ENCODE results near the gene PCGF2. TPM values are rescaled to one million over a fixed set of nuclear protein-coding genes. Genes with fewer than 3 reads are reported as not detected.
A peak's percentile ranks its signal among the peaks of the same experiment; 100 is the strongest.

Gene PCGF2
- total and polyA plus RNA-seq, 10 of the 15 experiments (the other 5 are each of a cell fraction or from before 2014, with no cell fraction given), result 2.7 to 35.6 (median 7.2) TPM

DNA sequence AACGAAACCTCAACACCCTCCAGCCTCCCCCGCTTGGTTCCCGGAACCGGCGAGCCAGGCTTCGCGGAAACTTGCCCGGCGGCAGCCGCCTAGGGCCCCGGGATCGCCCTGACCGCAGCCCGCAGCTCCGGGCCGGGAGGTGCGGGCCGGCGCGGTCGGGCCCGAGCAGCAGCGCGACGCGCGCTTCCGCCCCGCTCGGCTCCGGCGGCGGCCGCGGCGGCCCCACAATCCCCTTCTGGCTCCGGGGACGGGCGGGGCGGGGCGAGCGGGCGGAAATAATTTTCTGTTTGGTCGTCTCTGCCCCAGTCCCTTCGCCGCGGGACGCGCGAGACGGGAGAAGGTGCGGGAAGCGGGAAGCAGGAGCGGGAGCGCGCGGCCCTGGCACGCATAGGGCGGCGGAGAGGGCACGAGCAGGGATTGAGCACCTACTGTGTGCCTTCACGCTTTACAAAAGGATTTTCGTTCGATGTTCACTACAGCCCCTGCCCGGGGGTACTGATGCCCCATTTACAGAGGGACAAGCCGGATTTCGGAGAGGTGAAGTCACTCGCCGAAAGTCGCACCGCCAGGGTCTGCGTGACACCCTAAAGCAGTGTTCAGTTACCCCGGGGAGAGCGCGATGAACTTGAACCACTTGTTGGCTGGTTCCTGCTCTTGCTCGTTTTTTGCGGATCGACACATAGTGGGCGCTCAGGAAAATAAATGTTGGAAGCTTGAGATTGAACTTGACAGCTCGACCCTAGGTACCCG is 45.8 kb downstream of the PCGF2 start (continued):
- TF ChIP-seq, protein P1, sequence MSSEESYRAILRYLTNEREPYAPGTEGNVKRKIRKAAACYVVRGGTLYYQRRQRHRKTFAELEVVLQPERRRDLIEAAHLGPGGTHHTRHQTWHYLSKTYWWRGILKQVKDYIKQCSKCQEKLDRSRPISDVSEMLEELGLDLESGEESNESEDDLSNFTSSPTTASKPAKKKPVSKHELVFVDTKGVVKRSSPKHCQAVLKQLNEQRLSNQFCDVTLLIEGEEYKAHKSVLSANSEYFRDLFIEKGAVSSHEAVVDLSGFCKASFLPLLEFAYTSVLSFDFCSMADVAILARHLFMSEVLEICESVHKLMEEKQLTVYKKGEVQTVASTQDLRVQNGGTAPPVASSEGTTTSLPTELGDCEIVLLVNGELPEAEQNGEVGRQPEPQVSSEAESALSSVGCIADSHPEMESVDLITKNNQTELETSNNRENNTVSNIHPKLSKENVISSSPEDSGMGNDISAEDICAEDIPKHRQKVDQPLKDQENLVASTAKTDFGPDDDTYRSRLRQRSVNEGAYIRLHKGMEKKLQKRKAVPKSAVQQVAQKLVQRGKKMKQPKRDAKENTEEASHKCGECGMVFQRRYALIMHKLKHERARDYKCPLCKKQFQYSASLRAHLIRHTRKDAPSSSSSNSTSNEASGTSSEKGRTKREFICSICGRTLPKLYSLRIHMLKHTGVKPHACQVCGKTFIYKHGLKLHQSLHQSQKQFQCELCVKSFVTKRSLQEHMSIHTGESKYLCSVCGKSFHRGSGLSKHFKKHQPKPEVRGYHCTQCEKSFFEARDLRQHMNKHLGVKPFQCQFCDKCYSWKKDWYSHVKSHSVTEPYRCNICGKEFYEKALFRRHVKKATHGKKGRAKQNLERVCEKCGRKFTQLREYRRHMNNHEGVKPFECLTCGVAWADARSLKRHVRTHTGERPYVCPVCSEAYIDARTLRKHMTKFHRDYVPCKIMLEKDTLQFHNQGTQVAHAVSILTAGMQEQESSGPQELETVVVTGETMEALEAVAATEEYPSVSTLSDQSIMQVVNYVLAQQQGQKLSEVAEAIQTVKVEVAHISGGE (CRISPR knock-in tag; IDR thresholded peaks at IDR 0.05), result no peak
- TF ChIP-seq, protein P2, sequence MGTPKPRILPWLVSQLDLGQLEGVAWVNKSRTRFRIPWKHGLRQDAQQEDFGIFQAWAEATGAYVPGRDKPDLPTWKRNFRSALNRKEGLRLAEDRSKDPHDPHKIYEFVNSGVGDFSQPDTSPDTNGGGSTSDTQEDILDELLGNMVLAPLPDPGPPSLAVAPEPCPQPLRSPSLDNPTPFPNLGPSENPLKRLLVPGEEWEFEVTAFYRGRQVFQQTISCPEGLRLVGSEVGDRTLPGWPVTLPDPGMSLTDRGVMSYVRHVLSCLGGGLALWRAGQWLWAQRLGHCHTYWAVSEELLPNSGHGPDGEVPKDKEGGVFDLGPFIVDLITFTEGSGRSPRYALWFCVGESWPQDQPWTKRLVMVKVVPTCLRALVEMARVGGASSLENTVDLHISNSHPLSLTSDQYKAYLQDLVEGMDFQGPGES (IDR thresholded peaks at IDR 0.05), result no peak
- peak; percentile 49; the same call in 1 of the 2 replicates for TF ChIP-seq SIN3A (IDR thresholded peaks at IDR 0.05; ENCODE audit: low read depth, low read length)
- no peak for TF ChIP-seq ZNF384 (IDR thresholded peaks at IDR 0.05; ENCODE audit: borderline replicate concordance, low read depth, low read length)
- 0 out of 4 replicates have a peak, but pooled peaks of 1 of the 2 experiments have one; percentile 29 for TF ChIP-seq SRF (IDR thresholded peaks at IDR 0.05; ENCODE audit: low read depth in 2 of 2, low read length in 2 of 2)
- TF ChIP-seq SREBF1 (IDR thresholded peaks at IDR 0.05; ENCODE audit: low read length), result no peak
- TF ChIP-seq POLR2AphosphoS2 (IDR thresholded peaks at IDR 0.05; ENCODE audit: low read depth, low read length), result peak; percentile 94
- peak; percentile 53 for TF ChIP-seq RUNX3 (IDR thresholded peaks at IDR 0.05; ENCODE audit: low read length)
- no peak for TF ChIP-seq HDAC6 (IDR thresholded peaks at IDR 0.05; ENCODE audit: unreplicated experiment)
- 0 out of 2 replicates have a peak, but pooled peaks have one; percentile 22 for TF ChIP-seq TAF1 (IDR thresholded peaks at IDR 0.05; ENCODE audit: borderline replicate concordance, low read depth, low read length)
- no peak for TF ChIP-seq IRF4 (IDR thresholded peaks at IDR 0.05; ENCODE audit: low read depth, low read length)
- peak; percentile 92 for TF ChIP-seq CHD2 (IDR thresholded peaks at IDR 0.05; ENCODE audit: borderline replicate concordance, low read depth, low read length)
- no peak for TF ChIP-seq JUND (IDR thresholded peaks at IDR 0.05; ENCODE audit: low read depth, low read length)
- no peak for TF ChIP-seq BMI1 (IDR thresholded peaks at IDR 0.05; ENCODE audit: borderline replicate concordance)
- peak; percentile 39; the same call in 1 of the 2 replicates for TF ChIP-seq HCFC1 (IDR thresholded peaks at IDR 0.05; ENCODE audit: low read length)
- TF ChIP-seq MYC (IDR thresholded peaks at IDR 0.05; ENCODE audit: insufficient read depth, insufficient read length, insufficient replicate concordance, low read length, severe bottlenecking), result peak; percentile 42
- TF ChIP-seq, protein P3, sequence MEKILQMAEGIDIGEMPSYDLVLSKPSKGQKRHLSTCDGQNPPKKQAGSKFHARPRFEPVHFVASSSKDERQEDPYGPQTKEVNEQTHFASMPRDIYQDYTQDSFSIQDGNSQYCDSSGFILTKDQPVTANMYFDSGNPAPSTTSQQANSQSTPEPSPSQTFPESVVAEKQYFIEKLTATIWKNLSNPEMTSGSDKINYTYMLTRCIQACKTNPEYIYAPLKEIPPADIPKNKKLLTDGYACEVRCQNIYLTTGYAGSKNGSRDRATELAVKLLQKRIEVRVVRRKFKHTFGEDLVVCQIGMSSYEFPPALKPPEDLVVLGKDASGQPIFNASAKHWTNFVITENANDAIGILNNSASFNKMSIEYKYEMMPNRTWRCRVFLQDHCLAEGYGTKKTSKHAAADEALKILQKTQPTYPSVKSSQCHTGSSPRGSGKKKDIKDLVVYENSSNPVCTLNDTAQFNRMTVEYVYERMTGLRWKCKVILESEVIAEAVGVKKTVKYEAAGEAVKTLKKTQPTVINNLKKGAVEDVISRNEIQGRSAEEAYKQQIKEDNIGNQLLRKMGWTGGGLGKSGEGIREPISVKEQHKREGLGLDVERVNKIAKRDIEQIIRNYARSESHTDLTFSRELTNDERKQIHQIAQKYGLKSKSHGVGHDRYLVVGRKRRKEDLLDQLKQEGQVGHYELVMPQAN (conservative IDR thresholded peaks at IDR 0.05), result peak; percentile 65
- TF ChIP-seq KDM1A (IDR thresholded peaks at IDR 0.05; ENCODE audit: borderline replicate concordance), result no peak
- no peak for TF ChIP-seq WRNIP1 (IDR thresholded peaks at IDR 0.05; ENCODE audit: borderline replicate concordance, low read depth, low read length)
- TF ChIP-seq RCOR1 (conservative IDR thresholded peaks at IDR 0.05; ENCODE audit: low read depth, low read length), result peak; percentile 41; the same call in 1 of the 2 replicates

All from GM12878 (cell line).